IMR-90 (cell line): ENCODE data around the gene BANP.

Experiments used
- BHLHE40 ChIP-seq: fragments of 150-350 bp; IDR thresholded peaks from 2 replicates; pipeline ENCODE4 v1.6.1; 2016; ENCODE audit warnings: mild to moderate bottlenecking, low read depth, low read length
- CEBPB ChIP-seq: IDR thresholded peaks from 2 replicates; pipeline ENCODE4 v1.6.1; 2012; ENCODE audit warnings: low read depth, low read length, improper control_type of control experiment
- CHD1 ChIP-seq: IDR thresholded peaks from 2 replicates; pipeline ENCODE4 v1.6.1; 2012; ENCODE audit warnings: low read depth, low read length, improper control_type of control experiment
- MAZ ChIP-seq: IDR thresholded peaks from 2 replicates; pipeline ENCODE4 v1.6.1; 2012; ENCODE audit warnings: low read depth, mild to moderate bottlenecking, low read length, improper control_type of control experiment, moderate library complexity, borderline replicate concordance
- MXI1 ChIP-seq: IDR thresholded peaks from 2 replicates; pipeline ENCODE4 v1.6.1; 2012; ENCODE audit warnings: low read depth, mild to moderate bottlenecking, low read length, moderate library complexity, borderline replicate concordance
- POLR2A ChIP-seq: IDR thresholded peaks from 2 replicates; pipeline ENCODE4 v1.6.1; 2012; ENCODE audit warnings: mild to moderate bottlenecking, low read depth, low read length
- RAD21 ChIP-seq: IDR thresholded peaks from 2 replicates; pipeline ENCODE4 v1.6.1; 2012; ENCODE audit warnings: low read length, improper control_type of control experiment
- RCOR1 ChIP-seq: IDR thresholded peaks from 2 replicates; pipeline ENCODE4 v1.6.1; 2012; ENCODE audit warnings: mild to moderate bottlenecking, low read length, improper control_type of control experiment; ENCODE audit not compliant: insufficient replicate concordance
- RFX5 ChIP-seq: IDR thresholded peaks from 2 replicates; pipeline ENCODE4 v1.8.0; 2012; ENCODE audit warnings: low read depth, mild to moderate bottlenecking, low read length, moderate library complexity
- SMC3 ChIP-seq: fragments of 150-350 bp; IDR thresholded peaks from 2 replicates; pipeline ENCODE4 v1.6.1; 2016; ENCODE audit warnings: low read depth, mild to moderate bottlenecking, antibody characterized with exemption, low read length, moderate library complexity
- TF ChIP-seq, protein P1 (sequence below): conservative IDR thresholded peaks from 2 replicates; pipeline ENCODE4 v1.5.1; 2012; ENCODE audit warnings: mild to moderate bottlenecking, low read depth, low read length, improper control_type of control experiment
- TF ChIP-seq, protein P2 (sequence below): fragments of 150-350 bp; IDR thresholded peaks from 2 replicates; pipeline ENCODE4 v1.6.1; 2017; ENCODE audit warnings: mild to moderate bottlenecking, antibody characterized with exemption, low read length, low read depth

DNA sequence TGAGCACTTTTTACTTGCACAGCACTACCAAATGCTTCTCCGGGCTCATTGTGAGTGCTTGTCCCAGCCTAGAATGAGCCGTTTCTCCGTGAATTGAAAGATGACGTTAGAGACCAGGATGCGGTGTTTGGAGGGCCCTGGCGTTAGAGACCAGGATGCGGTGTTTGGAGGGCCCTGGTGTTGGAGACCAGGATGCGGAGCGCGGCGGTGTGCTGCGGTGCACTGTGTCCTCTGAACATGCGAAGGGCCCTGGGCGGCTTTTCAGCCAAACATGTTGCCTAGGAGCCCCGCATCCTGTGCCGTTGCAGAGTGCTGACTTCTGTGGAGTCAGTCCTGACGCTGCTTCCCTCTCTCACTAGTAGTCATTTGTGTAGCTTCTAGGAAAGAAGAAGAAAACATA is 42.7 kb downstream of the BANP start:
- TF ChIP-seq POLR2A (no peak), RCOR1 (no peak), RFX5 (no peak), MXI1 (no peak), CEBPB (no peak), RAD21 (no peak), MAZ (no peak), SMC3 (no peak), CHD1 (no peak), BHLHE40 (no peak)
- TF ChIP-seq, protein P1, sequence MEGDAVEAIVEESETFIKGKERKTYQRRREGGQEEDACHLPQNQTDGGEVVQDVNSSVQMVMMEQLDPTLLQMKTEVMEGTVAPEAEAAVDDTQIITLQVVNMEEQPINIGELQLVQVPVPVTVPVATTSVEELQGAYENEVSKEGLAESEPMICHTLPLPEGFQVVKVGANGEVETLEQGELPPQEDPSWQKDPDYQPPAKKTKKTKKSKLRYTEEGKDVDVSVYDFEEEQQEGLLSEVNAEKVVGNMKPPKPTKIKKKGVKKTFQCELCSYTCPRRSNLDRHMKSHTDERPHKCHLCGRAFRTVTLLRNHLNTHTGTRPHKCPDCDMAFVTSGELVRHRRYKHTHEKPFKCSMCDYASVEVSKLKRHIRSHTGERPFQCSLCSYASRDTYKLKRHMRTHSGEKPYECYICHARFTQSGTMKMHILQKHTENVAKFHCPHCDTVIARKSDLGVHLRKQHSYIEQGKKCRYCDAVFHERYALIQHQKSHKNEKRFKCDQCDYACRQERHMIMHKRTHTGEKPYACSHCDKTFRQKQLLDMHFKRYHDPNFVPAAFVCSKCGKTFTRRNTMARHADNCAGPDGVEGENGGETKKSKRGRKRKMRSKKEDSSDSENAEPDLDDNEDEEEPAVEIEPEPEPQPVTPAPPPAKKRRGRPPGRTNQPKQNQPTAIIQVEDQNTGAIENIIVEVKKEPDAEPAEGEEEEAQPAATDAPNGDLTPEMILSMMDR: no peak
- TF ChIP-seq, protein P2, sequence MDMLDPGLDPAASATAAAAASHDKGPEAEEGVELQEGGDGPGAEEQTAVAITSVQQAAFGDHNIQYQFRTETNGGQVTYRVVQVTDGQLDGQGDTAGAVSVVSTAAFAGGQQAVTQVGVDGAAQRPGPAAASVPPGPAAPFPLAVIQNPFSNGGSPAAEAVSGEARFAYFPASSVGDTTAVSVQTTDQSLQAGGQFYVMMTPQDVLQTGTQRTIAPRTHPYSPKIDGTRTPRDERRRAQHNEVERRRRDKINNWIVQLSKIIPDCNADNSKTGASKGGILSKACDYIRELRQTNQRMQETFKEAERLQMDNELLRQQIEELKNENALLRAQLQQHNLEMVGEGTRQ: no peak
